Activated CD4-positive, alpha-beta T cell treated with anti-CD3 and anti-CD28 coated beads, Interleukin-2, Interleukin-6, amounts not matched to agents 100 ng/mL and 50 ng/mL, durations not matched to agents 16 hours and 8 hours (primary cell): Measurements from ENCODE around the gene KLRK1.
A peak's percentile ranks its signal among the peaks of the same experiment; 100 is the strongest.
"Not testable (repeated sequence)": the region's sequence is repeated elsewhere in the genome, so short reads cannot be mapped to it uniquely, and the experiment has no call there.

Experiments used
- DNase-seq: peaks from one replicate; pipeline ENCODE4 v3.0.0-alpha.2; 2020

KLRK1 gene

DNA sequence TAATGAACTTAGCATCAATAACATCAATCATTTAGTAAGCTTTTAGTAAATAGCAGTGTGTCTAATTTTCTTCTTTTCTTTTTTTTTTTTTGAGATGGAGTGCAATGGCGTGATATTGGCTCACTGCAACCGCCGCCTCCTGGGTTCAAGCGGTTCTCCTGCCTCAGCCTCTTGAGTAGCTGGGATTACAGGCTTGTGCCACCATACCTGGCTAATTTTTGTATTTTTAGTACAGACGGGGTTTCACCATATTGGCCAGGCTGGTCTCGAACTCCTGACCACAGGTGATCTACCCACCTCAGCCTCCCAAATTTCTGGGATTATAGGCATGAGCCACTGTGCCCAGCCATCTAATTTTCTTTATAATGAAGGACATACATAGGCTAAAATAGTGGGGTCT lies 2.3 kb downstream of the KLRK1 start:
- not testable (repeated sequence) for DNase-seq

- DNase-seq: no peak
These were observed 3.0 kb downstream of the KLRK1 start for GRCh38 chr12:10386857-10387256.

GRCh38 chr12:10385166-10385613 lies 4.7 kb downstream of the KLRK1 start:
- DNase-seq: no peak

DNA sequence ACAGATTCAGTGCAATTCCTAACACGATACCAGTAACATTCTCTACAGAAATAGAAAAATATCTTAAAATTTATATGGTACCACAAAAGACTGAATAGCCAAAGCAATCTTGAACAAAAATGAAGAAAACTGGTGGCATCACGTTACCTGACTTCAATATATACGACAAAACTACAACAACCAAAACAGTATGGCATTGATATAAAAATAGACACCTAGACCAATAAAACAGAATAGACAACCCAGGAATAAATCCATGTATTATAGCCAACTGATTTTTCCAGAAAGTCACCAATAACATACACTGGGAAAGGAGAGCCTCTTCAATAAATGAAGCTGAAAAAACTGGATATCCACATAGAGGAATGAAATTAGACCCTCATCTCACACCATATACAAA lies 5.7 kb downstream of the KLRK1 start:
- no peak for DNase-seq

GRCh38 chr12:10381928-10382628 lies 7.8 kb downstream of the KLRK1 start:
- no peak for DNase-seq

GRCh38 chr12:10378737-10379136 lies 11.1 kb downstream of the KLRK1 start:
- DNase-seq: not testable (repeated sequence)

DNA sequence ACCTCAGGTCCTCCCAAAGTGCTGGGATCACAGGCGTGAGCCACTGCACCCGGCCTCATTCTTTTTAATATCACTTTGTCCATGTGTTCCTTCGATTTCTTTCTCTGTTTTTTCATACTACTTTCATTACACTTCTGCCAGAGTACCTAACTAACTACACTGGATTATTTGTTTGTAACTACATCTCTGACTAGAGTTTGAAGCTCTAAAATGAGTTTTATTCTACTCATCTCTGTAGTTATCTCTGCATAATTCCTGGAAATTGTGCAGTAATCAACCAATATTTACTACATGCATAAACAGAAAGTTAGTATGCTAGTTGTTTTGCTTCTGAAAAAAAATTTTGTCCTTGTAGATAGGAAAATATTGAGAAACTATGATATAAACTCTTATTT lies 15.2 kb downstream of the KLRK1 start:
- no peak for DNase-seq

DNA sequence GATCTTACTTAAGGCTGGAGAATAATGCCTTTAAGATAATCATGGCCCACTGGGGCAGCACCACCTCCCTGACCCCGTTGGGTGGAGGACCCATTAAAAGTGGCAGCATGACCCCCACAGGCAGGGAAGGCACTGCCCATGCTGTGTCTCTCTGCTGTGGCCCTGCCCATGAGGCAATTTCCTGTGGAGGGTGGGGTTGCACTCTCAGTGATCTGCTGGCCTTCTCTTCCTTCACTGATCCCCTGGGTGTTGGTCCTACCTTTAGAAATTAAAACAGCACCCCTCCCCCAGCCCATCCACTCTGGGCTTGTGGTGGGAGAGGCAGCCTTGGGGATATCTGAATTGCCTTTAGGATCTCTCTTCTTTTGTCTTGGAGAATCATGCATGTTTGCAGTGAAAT lies 17.3 kb downstream of the KLRK1 start:
- DNase-seq: no peak

- DNase-seq: not testable (repeated sequence)
These were observed 17.8 kb downstream of the KLRK1 start for GRCh38 chr12:10371893-10372535.

DNA sequence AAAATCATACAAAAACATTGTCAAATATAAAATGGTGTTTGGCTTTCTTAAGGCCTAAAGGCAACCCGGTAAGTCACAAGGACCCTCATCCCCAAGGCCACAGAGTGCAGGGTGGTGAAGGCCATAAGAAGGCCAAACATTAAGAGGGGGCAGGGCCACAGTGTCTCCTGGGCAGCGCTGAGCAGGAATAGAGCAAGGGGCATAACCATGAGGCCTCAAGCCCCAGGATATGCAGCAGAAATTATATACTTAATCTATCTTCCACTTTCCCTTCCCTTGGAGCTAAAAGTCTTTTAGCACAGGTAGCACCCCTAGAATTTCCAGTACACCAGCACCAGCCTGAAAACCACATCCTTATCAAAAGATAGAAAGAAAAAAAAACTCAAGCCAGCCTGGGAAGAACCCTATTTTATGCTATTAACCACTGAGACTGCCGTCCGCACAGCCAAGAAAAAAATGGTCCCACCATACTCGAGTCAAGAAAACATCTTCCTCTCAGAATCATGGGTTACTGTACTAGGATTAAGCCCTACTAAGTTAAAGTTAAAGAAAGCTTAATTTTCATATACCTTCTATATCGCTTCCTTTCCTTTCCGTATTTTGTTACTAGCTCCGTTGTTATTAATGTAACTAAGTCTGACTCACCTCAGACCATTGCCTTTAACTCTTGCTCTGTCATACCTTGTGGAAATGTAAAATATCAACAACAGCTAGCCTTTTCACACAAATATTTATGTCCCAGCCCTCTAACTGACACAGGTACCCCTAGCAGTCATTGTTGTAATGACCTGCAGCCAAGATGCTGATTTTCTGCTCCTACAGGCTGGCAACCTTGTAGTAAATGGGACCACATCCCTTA lies 20.1 kb downstream of the KLRK1 start:
- DNase-seq: no peak

DNA sequence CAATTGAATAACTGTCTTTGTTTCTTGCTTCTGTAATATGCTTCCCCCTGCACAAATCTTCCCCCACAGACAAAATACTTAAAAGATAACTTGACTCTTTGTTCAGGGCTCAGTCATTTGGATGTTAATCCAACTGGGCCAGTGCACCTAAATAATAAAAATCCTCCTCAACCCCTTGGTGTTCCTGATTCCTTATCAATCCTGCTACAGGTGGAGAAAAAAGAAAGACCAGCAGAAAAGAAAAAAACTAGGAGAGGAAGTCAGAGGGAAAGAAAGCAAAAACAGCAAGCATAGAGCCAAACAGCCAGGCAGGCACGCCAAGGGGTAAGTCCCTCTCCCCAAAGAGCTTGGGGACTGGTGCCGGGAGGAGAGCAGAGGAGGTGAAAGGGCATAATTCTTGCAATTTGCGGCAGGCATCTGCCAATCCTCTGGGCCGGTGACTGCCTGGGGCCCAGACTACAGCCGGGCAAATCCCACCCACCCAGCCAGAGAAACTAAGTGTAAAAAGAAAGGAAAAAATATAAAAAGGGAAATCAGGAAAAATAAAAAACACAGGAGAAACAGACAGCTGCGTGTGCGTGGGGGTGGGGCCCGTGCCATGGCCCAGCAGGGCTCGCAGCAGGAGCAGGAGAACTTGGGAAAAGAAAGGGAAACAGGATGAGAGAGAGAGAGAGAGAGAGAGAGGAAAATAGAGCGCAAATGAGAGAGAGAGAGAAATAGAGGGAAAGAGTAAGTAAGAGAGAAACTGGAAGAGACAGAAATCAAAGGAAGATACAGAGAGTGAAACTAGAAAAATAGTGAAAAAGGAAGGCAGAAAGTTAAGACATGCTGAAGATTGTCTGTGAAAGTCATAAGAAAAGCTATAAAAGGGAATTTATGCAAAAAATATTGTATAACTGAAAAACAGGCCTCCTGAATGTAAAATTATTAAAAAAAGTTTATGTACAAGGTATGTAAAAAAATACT lies 21.4 kb downstream of the KLRK1 start:
- DNase-seq: no peak

DNA sequence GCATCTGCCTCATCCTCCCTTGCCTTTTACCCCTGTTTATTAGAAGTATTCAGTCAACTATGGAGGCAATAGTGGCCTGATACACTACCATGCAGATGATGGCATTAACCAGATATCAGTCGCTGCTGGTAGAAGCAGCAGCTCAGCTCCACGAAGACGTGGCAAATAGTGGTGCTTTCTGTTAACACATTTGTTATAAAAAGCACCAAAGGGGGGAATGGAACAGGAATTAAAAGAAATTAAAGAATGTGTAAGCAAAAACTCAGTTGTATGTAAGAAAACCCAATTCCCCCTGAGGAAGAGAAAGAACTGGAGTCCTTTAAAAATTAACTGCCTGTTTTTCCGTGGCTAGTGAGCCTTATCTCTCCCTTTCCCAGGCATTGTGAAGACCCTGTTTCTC lies 22.1 kb downstream of the KLRK1 start:
- DNase-seq: not testable (repeated sequence)

DNA sequence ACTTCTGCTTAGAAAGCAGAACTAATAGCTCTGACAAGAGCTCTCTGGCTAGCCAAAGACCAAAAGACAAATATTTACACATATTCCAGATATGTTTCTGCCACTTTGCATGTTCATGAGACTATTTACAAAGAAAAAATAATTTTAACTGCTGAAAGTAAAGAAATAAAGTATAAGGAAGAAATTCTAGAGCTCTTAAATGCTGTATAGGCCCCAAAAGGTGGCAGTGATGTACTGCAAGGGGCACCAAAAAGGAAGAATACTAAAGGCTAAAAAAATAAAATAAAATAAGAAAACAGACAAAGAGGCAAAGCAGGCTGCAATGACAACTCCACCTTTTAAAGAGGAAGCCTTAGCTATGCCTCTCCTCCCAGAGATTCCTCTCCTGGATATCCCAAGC lies 23.0 kb downstream of the KLRK1 start:
- no peak for DNase-seq

DNA sequence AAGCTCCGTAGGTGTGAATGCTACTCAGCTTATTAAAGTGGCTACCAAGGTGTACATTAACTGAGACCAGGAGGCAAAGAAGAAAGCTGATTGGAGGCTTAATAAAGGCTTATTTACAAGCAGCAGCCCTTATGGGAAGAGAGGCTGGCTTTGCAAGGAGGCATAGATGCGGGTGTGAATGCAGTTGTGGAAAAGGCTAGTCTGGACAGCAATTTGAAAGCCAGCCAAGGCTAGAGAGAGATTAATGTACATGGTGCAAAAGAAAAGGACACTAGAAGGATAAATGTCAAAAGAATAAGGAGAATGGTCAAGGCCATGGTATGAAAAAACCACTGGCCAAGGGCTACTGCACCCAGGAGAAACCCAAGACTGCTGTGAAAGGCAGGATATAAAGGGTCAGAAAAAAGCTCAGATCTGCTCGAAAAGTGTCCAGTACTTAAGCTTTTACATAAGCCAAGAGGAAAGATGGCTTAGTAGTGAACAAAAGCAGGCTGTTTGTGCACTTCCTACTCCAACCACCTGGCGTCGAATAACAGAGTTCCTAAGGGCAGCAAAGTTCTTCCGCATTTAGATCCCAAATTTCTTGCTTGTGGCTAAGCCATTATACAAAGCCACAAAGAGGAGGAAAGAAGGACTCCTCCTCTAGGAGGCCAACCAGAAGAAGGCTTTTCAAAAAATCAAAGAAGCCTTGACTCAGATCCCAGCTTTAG lies 24.0 kb downstream of the KLRK1 start:
- no peak for DNase-seq

- DNase-seq: peak; percentile 66
These were observed 24.8 kb downstream of the KLRK1 start for GRCh38 chr12:10364815-10365622.

DNA sequence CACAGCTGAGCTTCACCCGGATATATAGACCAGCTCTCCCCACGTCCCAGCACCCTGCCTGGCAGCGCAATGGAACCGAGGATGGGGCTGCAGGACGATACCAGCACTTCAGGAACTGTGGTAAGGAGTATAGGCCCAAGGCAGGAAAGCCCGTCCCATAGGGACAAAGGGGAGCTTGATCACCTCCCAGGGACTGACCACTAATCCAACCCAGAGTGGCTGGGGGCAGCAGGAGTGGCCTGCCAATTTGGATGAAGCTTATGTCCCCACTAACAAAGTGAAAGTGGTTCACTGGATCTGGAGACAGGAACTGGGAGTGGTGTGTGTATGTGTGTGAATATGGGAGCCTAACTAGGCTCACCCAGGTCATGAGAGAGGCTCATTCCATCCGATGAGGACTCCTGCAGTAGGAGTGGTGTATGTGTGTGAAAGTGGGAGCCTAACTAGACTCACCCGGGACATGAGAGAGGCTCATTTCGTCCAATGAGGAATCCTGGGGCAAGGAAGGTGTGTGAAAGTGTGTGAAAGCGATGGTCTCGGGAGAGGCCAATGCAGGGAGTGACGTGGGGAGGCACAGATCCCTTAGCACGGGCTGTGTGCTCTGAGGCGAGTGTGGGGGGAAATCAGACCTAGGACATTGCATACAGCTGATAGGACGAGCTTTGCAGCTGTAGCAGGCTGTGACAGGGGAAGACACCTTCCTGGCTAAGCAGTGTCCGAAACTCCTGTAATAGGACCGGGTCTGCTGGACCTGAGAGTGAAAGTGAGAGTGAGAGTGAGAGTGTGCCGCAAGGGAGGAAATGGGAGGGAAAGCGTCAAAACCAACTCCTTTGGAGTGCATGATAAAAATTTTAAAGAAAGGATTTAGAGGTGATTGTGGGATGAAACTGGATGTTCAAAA lies 25.7 kb downstream of the KLRK1 start:
- DNase-seq: peak; percentile 46

DNA sequence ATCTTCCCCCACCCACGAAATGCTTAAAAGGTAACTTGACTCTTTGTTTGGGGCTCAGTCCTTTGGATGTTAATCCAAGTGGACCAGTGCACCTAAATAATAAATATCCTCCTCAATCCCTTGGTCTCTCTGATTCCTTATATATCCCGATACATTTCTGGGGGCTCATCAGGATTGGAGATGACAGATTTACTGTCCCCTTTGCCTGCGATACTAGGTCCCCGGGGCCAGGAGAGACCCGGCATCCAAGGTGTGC lies 26.3 kb downstream of the KLRK1 start:
- no peak for DNase-seq

DNA sequence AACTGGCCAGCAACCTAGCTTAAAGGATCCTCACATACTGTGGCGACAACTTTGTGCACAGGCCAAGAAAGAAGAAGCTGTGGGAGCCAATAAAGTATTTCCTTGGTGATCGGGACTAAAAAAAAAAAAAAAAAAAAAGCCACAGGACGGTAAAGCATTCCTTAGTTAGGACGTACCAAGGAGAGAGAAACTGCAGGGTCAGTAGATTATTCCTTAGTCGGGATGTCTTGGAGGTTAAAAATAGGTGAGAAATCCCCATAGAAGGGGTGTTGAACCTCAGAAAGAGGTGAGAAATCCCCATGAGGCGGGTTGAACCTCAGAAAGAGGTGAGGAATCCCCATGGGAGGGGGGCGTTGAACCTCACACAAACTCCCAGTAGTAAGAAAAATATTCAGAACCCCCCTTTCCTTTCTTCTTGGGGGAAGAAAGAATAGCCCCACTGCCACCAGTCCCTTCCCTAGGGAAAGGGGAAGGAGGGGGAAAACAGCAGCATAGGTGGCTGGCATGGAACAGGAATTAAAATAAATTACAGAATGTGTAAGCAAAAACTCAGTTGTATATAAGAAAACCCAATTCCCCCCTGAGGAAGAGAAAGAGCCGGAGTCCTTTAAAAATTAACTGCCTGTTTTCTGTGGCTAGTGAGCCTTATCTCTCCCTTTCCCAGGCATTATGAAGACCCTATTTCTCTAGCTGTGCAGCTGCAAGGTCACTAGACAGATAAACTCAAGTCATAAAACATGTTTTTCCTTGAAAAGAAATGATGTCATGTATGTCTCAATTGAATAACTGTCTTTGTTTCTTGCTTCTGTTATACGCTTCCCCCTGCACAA lies 26.8 kb downstream of the KLRK1 start:
- no peak for DNase-seq

DNA sequence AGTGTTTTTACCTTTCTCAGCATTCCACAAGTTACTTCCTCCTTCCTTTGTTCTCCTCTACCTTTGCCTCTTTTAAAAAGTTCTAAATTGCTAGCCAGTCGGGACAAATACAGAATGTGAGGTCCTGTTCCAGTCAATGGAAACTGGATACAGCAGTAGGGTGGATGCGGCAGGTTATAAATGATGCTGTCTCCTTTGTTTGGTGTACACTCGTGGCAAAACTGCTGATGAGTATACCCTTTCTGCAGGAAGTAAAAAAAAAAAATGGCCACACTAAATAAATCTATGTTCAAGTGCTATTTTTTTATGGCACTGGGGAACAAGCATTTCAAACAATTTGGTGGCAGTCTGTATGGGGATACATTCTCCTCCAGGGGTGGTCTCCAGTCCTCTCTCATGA lies 27.5 kb downstream of the KLRK1 start:
- no peak for DNase-seq
